ENCODE results near the gene CHRNB2.

CHRNB2 gene

GRCh38 chr1:154573168-154573510 lies 5.6 kb downstream of the CHRNB2 start:
- TF ChIP-seq ZBTB7A (IDR thresholded peaks at IDR 0.05; ENCODE audit: low read depth) (no peak), CEBPB (IDR thresholded peaks at IDR 0.05) (no peak), TCF12 (IDR thresholded peaks at IDR 0.05; ENCODE audit: low read depth) (no peak), YY1 (IDR thresholded peaks at IDR 0.05; ENCODE audit: low read depth) (no peak), EGR1 (IDR thresholded peaks at IDR 0.05) (no peak), TEAD4 (IDR thresholded peaks at IDR 0.05) (no peak)
- TF ChIP-seq, protein P1, sequence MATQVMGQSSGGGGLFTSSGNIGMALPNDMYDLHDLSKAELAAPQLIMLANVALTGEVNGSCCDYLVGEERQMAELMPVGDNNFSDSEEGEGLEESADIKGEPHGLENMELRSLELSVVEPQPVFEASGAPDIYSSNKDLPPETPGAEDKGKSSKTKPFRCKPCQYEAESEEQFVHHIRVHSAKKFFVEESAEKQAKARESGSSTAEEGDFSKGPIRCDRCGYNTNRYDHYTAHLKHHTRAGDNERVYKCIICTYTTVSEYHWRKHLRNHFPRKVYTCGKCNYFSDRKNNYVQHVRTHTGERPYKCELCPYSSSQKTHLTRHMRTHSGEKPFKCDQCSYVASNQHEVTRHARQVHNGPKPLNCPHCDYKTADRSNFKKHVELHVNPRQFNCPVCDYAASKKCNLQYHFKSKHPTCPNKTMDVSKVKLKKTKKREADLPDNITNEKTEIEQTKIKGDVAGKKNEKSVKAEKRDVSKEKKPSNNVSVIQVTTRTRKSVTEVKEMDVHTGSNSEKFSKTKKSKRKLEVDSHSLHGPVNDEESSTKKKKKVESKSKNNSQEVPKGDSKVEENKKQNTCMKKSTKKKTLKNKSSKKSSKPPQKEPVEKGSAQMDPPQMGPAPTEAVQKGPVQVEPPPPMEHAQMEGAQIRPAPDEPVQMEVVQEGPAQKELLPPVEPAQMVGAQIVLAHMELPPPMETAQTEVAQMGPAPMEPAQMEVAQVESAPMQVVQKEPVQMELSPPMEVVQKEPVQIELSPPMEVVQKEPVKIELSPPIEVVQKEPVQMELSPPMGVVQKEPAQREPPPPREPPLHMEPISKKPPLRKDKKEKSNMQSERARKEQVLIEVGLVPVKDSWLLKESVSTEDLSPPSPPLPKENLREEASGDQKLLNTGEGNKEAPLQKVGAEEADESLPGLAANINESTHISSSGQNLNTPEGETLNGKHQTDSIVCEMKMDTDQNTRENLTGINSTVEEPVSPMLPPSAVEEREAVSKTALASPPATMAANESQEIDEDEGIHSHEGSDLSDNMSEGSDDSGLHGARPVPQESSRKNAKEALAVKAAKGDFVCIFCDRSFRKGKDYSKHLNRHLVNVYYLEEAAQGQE (IDR thresholded peaks at IDR 0.05; ENCODE audit: low read depth): no peak

DNA sequence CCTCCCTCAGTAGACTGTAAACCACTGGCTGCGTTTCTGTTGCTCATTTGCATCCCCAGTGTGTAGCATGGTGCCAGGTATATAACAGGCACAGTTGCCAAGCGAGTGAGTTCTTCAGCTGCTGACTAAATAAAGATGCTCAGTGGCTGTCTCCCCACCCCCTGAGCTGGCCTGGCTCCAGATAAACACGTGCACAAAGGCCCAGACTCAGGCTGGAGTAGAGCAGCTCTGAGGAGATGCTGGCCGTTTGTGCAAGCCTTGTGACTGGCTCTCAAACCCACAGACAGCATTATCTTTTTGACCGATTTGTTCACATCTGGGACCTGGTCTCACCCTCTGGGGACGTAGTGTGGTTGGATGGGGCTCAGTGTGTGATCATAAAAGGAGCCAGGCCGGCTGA lies 7.1 kb downstream of the CHRNB2 start:
- TF ChIP-seq CREB1 (IDR thresholded peaks at IDR 0.05; ENCODE audit: low read depth): no peak
- no peak for TF ChIP-seq FOXM1 (IDR thresholded peaks at IDR 0.05; ENCODE audit: borderline replicate concordance, low read depth)
- no peak for TF ChIP-seq TCF12 (IDR thresholded peaks at IDR 0.05; ENCODE audit: low read depth)
- no peak for TF ChIP-seq YY1 (IDR thresholded peaks at IDR 0.05; ENCODE audit: low read depth)

DNA sequence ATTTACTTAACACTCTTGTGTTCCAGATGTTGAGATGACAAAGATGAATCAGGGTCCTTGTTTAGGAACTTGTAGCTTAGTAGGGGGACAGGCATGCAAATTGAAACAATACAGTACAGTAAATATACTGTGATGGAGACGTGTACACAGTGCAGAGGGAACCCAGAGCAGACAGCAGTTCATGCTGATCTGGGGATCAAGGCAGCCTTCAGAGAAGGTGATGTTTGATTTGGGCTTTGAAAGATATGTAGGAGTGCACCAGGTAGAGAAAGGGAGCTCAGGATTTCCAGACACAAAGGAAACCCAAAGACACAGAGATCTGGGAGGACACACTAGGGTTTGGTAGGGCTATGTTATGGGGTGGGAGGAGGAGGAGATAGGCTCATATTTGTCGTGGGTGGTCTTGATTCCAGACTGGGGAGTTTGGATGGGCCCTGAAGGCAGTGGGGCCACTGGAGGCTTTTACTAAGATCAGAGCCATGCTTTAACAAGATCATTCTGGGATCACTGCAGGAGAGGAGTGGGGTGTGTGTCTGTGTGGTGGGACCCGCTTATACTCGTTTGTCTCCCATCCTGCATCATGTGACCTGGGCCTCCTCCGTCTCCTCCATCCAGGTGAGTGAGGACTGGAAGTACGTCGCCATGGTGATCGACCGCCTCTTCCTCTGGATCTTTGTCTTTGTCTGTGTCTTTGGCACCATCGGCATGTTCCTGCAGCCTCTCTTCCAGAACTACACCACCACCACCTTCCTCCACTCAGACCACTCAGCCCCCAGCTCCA lies 7.8 kb downstream of the CHRNB2 start:
- no peak for TF ChIP-seq CEBPB (IDR thresholded peaks at IDR 0.05)
- TF ChIP-seq YY1 (IDR thresholded peaks at IDR 0.05; ENCODE audit: low read depth): no peak
- TF ChIP-seq FOXM1 (IDR thresholded peaks at IDR 0.05; ENCODE audit: borderline replicate concordance, low read depth): no peak
- TF ChIP-seq EP300 (IDR thresholded peaks at IDR 0.05; ENCODE audit: borderline replicate concordance): no peak
- TF ChIP-seq TCF12 (IDR thresholded peaks at IDR 0.05; ENCODE audit: low read depth): no peak
- TF ChIP-seq TEAD4 (IDR thresholded peaks at IDR 0.05): no peak

DNA sequence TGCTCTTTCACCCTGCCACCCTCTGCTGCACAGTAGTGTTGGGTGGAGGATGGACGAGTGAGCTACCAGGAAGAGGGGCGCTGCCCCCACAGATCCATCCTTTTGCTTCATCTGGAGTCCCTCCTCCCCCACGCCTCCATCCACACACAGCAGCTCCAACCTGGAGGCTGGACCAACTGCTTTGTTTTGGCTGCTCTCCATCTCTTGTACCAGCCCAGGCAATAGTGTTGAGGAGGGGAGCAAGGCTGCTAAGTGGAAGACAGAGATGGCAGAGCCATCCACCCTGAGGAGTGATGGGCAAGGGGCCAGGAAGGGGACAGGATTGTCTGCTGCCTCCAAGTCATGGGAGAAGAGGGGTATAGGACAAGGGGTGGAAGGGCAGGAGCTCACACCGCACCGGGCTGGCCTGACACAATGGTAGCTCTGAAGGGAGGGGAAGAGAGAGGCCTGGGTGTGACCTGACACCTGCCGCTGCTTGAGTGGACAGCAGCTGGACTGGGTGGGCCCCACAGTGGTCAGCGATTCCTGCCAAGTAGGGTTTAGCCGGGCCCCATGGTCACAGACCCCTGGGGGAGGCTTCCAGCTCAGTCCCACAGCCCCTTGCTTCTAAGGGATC lies 8.5 kb downstream of the CHRNB2 start:
- no peak for TF ChIP-seq CEBPB (IDR thresholded peaks at IDR 0.05)
- TF ChIP-seq, protein P1 (IDR thresholded peaks at IDR 0.05; ENCODE audit: low read depth): no peak
- TF ChIP-seq TCF12 (IDR thresholded peaks at IDR 0.05; ENCODE audit: low read depth): no peak
- TF ChIP-seq EGR1 (IDR thresholded peaks at IDR 0.05): no peak
- TF ChIP-seq, protein P2, sequence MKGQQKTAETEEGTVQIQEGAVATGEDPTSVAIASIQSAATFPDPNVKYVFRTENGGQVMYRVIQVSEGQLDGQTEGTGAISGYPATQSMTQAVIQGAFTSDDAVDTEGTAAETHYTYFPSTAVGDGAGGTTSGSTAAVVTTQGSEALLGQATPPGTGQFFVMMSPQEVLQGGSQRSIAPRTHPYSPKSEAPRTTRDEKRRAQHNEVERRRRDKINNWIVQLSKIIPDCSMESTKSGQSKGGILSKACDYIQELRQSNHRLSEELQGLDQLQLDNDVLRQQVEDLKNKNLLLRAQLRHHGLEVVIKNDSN (IDR thresholded peaks at IDR 0.05): no peak
- TF ChIP-seq ZBTB7A (IDR thresholded peaks at IDR 0.05; ENCODE audit: low read depth): no peak
- TF ChIP-seq TAF1 (IDR thresholded peaks at IDR 0.05; ENCODE audit: low read depth): no peak
- no peak for TF ChIP-seq FOXM1 (IDR thresholded peaks at IDR 0.05; ENCODE audit: borderline replicate concordance, low read depth)
- TF ChIP-seq TEAD4 (IDR thresholded peaks at IDR 0.05): no peak
- no peak for TF ChIP-seq MAX (IDR thresholded peaks at IDR 0.05)
- TF ChIP-seq NFIC (IDR thresholded peaks at IDR 0.05): no peak
- TF ChIP-seq CREB1 (IDR thresholded peaks at IDR 0.05; ENCODE audit: low read depth): no peak
- no peak for TF ChIP-seq RAD21 (IDR thresholded peaks at IDR 0.05; ENCODE audit: low read depth)
- TF ChIP-seq EP300 (IDR thresholded peaks at IDR 0.05; ENCODE audit: borderline replicate concordance): no peak
- TF ChIP-seq YY1 (IDR thresholded peaks at IDR 0.05; ENCODE audit: low read depth): no peak

GRCh38 chr1:154577346-154578057 lies 9.9 kb downstream of the CHRNB2 start:
- no peak for TF ChIP-seq EGR1 (IDR thresholded peaks at IDR 0.05)

- TF ChIP-seq CEBPB (IDR thresholded peaks at IDR 0.05): no peak
- TF ChIP-seq YY1 (IDR thresholded peaks at IDR 0.05; ENCODE audit: low read depth): no peak
- TF ChIP-seq TEAD4 (IDR thresholded peaks at IDR 0.05): no peak
- TF ChIP-seq, protein P1 (IDR thresholded peaks at IDR 0.05; ENCODE audit: low read depth): no peak
- no peak for TF ChIP-seq TCF12 (IDR thresholded peaks at IDR 0.05; ENCODE audit: low read depth)
- TF ChIP-seq, protein P2 (IDR thresholded peaks at IDR 0.05): no peak
- no peak for TF ChIP-seq EGR1 (IDR thresholded peaks at IDR 0.05)
- TF ChIP-seq MAX (IDR thresholded peaks at IDR 0.05): no peak
- TF ChIP-seq CREB1 (IDR thresholded peaks at IDR 0.05; ENCODE audit: low read depth): no peak
These were observed 10.5 kb downstream of the CHRNB2 start for GRCh38 chr1:154578058-154578418.

All from Ishikawa (cell line).